GM20000 (cell line): Measurements from ENCODE around the gene AUP1.
"Not testable (repeated sequence)": the region's sequence is repeated elsewhere in the genome, so short reads cannot be mapped to it uniquely, and the experiment has no call there.

Experiments
- DNase-seq: peaks from one replicate; pipeline ENCODE4 v3.0.0; 2012; ENCODE audit warnings: low spot score
- TF ChIP-seq, protein P1 (sequence below): IDR thresholded peaks from 2 replicates; pipeline ENCODE4 v1.5.1; 2012; ENCODE audit warnings: mild to moderate bottlenecking, control low read depth; ENCODE audit errors: extremely low read depth, missing control alignments

AUP1 gene

GRCh38 chr2:74564222-74564621 lies 34.7 kb upstream of the AUP1 start:
- DNase-seq, result no peak
- TF ChIP-seq, protein P1, sequence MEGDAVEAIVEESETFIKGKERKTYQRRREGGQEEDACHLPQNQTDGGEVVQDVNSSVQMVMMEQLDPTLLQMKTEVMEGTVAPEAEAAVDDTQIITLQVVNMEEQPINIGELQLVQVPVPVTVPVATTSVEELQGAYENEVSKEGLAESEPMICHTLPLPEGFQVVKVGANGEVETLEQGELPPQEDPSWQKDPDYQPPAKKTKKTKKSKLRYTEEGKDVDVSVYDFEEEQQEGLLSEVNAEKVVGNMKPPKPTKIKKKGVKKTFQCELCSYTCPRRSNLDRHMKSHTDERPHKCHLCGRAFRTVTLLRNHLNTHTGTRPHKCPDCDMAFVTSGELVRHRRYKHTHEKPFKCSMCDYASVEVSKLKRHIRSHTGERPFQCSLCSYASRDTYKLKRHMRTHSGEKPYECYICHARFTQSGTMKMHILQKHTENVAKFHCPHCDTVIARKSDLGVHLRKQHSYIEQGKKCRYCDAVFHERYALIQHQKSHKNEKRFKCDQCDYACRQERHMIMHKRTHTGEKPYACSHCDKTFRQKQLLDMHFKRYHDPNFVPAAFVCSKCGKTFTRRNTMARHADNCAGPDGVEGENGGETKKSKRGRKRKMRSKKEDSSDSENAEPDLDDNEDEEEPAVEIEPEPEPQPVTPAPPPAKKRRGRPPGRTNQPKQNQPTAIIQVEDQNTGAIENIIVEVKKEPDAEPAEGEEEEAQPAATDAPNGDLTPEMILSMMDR, result no peak

- TF ChIP-seq, protein P1, result no peak
- no peak for DNase-seq
Observed at GRCh38 chr2:74562126-74562775, 32.7 kb upstream of the AUP1 start.

DNA sequence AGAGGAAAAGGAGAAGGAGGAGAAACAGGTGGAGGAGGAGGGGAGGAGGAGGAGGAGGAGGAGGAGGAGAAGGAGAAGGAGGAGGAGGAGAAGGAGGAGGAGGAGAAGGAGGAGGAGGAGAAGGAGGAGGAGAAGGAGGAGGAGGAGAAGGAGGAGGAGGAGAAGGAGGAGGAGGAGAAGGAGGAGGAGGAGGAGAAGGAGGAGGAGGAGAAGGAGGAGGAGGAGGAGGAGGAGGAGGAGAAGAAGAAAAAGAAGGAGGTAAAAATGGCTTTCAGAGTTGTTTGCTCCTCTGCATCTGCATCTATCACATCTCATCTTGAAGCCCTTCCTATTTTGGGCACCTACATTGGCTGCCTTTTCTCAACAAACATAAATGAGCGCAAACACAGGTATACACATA lies 31.5 kb upstream of the AUP1 start:
- DNase-seq, result not testable (repeated sequence)

DNA sequence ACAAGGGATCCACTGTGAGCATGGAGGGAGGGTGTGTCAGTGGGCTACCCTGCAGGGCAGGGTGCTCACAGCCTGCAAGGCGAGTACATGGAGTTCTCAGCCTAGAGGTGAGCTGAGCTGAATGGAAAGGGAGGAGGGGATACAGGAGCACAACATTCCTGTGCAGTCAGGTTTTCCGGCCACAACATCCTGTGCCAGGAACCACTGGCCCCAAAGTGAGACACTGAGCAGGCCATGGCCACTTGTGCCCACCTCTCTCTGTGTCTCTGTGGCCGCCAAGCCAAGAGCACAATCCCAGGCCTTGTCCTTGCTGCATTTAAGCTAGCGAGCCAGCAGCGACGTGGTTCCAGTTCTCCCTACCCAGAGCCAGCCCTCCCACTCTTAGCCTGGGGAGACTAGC lies 31.1 kb upstream of the AUP1 start:
- DNase-seq, result no peak
- TF ChIP-seq, protein P1, result no peak

DNA sequence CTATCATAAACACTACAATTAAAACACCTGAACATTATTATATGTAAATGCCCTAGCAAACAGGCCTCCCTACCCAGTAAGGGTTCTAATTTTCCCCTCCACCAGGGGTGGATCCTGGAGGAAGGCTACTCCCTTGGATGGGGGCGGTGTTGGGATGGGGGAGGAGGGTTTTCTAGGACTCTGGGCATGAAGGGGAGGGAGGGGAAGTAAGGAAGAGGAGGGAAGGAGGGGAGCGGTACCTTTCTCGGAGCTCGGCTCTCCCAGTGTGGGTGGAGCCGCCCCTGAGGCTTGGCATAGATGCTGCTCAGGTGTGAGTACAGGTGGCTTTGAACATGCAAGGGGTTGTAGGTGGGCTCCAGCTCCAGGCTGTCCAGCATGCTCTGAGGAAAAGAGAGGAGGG lies 30.4 kb upstream of the AUP1 start:
- no peak for DNase-seq
- TF ChIP-seq, protein P1, result no peak

DNA sequence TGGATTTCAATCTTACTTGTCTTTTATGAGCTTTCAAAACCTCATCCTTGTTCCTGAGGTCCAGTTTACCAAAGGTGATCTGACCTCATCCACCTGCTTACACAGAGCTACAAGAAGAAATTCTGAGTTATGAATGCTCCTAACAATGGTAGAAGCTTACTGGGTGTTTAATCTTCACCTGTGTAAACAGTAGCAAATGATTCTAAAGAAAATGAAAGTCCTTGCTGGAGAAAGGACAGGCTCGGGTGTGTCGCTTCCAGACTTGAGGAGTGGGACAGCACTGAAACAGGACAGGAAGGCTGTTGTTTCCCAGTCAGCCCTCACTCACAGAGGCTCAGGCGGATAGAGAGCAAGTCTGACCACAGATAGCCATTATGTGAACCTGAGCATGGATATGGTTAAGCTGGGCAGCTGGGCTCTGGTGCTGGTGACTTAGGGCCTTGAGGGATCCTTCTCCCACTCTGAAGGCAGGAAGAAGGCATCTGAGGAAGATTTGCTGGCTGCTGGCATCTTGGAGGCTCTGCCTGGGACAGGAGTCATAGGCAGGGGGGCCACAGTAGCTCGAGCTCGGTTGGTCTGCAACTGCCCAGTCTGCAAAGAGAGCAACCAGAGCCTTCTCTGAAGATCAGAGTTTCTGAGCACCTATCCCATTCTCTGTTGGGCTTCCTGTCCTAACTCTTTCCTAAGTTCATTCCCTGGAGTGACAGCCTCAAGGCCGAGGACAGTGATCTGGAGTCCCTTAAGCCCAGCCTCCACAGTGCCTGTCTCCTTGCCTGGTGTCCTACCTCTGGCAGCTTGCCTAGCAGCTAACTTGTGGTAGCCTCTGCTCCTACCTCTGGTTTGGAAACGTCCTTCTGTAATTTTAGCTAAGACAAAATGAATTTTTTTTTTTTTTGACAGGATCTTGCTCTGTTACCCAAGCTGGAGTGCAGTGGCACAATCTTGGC lies 29.1 kb upstream of the AUP1 start:
- no peak for DNase-seq
- TF ChIP-seq, protein P1, result no peak

DNA sequence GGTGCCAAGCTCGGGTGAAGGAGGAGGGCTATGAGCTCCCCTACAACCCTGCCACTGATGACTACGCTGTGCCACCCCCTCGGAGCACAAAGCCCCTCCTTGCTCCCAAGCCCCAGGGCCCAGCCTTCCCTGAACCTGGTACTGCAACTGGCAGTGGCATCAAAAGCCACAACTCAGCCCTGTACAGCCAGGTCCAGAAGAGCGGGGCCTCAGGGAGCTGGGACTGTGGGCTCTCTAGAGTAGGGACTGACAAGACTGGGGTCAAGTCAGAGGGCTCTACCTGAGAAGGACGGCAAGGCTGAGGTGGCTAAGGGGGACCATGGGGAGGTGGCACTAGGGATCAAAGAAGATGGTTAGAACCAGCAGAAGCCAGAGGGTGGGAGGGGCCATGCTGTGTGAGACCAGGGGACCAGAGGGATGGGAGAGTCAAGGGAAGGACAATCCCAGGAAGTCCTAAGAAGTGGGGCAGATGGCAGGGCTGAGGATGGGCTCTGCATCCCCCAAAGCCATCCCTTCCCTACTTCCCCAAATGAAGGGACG lies 27.4 kb upstream of the AUP1 start:
- TF ChIP-seq, protein P1, result no peak
- no peak for DNase-seq
